OCI-LY7 (cell line): ENCODE results near the gene TBC1D24.

Experiments
- EZH2phosphoT487 ChIP-seq: fragments of 200-600 bp; sonication (generic); IDR thresholded peaks from 2 replicates; pipeline ENCODE4 v1.6.1; 2018; ENCODE audit warnings: low read depth, borderline replicate concordance, mild to moderate bottlenecking, mixed run types, antibody characterized with exemption, low read length, moderate library complexity, mixed read lengths
- TF ChIP-seq, protein P1 (sequence below): fragments of 200-600 bp; sonication (generic); conservative IDR thresholded peaks from 2 replicates; pipeline ENCODE4 v1.5.1; 2014; ENCODE audit warnings: mild to moderate bottlenecking, antibody characterized with exemption, low read length, moderate library complexity, mixed read lengths

DNA sequence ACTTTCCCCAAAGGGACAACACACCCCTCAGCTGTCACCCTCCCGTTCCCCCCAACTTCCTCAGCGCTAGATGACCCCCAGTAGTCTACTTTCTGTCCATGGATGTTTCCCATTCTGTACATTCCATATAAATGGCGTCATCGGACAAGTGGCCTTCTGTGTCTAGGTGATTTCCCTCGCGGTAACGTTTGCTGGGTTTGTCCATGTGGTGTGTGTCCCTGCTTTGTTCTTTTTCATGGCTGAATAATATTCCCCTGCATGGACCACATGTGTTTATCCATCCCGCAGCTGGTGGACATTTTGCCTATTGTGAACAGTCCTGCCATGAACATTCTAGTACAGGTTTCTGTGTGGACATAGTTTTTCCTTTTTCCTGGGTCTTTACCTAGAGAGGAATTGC, 22.3 kb upstream of the TBC1D24 start:
- TF ChIP-seq, protein P1, sequence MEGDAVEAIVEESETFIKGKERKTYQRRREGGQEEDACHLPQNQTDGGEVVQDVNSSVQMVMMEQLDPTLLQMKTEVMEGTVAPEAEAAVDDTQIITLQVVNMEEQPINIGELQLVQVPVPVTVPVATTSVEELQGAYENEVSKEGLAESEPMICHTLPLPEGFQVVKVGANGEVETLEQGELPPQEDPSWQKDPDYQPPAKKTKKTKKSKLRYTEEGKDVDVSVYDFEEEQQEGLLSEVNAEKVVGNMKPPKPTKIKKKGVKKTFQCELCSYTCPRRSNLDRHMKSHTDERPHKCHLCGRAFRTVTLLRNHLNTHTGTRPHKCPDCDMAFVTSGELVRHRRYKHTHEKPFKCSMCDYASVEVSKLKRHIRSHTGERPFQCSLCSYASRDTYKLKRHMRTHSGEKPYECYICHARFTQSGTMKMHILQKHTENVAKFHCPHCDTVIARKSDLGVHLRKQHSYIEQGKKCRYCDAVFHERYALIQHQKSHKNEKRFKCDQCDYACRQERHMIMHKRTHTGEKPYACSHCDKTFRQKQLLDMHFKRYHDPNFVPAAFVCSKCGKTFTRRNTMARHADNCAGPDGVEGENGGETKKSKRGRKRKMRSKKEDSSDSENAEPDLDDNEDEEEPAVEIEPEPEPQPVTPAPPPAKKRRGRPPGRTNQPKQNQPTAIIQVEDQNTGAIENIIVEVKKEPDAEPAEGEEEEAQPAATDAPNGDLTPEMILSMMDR = no peak
- no peak for TF ChIP-seq EZH2phosphoT487
